HG03457 (cell line): ENCODE measurements around the gene ANKRD13A.
"Not testable (repeated sequence)": the region's sequence is repeated elsewhere in the genome, so short reads cannot be mapped to it uniquely, and the experiment has no call there.

Source experiments
- ATAC-seq: cut with Tn5 transposase; IDR thresholded peaks from one replicate; pipeline ENCODE4 v1.9.1; 2021; ENCODE audit warnings: moderate number of reproducible peaks; ENCODE audit not compliant: unreplicated experiment

The ANKRD13A gene

DNA sequence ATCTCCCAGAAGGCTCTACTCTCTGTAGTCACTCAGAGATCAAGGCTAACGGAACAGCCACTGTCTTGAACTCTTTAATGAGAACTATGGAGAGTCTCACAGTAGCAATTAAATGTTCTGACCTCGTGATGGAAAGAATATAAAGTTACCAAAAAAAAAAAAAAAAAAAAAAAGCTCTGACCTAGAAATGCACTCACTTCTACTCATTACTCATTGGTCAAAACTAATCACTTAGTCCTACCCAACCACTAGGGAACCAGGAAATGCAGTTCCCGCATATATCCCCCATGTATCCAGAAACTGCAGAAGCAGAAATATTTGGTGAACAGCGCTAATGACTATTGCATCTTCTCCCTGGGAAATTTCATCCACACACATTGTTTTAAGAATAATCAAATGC, 78.6 kb downstream of the ANKRD13A start:
- ATAC-seq = no peak

DNA sequence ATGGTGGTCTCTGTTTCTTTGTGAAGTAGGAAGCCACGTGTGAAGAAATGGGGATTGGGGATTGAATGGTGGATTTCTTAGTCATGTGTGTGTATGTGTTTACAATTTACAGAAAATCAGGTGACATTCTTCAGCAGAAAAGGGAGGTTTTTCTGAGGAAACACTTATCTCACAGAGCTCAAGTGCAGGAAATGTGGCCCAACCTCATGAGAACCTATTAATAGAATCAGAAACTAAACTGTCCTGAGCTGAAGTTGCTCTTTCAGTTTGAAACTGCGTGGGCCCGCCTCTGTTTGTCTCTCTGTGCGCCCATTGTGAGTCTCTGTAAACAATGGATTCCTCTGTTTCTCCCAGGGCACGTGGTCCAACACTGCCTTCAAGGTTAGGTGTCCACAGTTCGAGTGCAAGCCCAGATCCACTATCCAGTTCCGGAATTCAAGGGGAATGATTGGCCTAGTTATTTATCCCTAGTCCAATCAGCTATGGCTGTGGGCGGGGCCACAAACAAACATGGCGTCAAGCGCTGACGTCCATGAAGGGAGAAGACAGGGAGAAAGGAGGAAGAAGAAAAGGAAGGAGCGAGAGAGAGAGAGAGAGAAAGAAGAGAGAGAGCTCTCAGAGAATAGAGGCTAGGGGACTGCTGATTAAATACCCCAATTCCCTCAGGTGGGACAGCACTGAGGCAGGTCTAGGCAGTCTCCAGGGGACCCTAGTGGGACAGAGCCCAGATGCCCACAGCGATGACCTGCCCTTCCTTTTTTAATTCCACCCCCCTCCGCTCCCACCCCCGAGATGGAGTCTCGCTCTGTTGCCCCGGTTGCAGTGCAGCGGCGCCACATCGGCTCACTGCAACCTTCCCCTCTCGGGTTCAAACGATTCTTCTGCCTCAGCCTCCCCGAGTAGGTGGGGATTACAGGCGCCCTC, 80.5 kb downstream of the ANKRD13A start:
- ATAC-seq = peak; percentile 78

DNA sequence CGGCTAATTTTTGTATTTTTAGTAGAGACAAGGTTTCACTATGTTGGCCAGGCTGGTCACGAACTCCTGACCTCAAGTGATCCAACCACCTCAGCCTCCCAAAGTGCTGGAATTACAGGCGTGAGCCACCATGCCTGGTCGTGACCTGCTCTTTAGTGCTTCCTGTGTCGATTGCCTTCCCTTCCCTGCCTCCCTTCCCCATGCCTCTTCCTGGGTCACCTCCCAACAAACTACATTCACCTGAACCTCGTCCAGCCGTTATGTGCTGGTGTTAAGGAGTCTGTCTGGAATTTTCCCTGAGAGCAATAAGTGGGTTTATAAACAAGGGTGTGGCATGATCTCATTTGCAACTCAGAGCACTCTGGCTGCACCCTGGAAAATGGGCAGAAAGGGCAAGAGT, 81.2 kb downstream of the ANKRD13A start:
- ATAC-seq = no peak

DNA sequence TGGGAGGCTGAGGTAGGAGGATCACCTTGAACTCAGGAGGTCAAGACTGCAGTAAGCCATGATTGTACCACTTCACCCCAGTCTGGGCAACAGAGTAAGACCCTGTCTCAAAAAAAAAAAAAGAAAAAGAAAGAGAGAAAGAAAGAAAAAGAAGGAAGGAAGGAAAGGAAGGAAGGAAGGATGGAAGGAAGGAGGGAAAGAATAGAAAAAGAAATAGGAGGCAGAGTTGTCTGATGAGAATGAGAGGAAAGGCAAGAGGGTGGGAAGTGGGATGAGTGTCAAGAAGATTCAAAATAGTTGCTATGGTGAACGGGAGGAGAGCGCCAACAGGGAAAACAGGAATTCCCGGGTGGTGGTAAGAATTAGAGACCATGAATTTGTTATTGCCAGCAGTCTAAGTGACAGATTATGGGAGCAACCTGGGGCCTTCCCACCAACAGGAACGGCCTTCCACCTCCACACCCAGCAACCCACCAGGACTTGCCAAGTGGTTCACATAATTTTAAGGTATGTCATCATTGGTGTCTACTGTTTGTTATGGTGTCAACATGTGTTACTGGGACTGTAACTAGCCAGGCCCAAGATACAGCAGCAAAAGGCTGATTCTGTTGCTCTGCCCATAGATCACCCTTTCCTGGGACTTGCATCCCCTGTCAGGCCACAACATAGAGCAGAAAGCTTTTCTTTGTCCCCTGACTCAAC, 85.2 kb downstream of the ANKRD13A start:
- no peak for ATAC-seq

DNA sequence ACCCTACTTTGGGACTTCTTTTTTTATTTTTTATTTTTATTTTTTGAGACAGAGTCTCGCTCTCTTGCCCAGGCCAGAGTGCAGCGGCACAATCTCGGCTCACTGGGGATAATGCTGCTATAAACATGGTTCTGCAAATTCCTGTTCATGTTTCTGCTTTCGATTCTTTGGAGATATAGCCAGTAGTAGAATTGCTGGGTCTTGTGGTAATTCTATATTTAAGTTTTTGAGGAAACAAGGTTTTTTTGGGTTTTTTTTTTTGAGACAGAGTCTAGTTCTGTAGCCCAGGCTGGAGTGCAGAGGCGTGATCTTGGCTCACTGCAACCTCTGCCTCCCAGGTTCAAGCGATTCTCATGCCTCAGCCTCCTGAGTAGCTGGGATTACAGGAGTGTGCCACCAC, 89.0 kb downstream of the ANKRD13A start:
- ATAC-seq = not testable (repeated sequence)

DNA sequence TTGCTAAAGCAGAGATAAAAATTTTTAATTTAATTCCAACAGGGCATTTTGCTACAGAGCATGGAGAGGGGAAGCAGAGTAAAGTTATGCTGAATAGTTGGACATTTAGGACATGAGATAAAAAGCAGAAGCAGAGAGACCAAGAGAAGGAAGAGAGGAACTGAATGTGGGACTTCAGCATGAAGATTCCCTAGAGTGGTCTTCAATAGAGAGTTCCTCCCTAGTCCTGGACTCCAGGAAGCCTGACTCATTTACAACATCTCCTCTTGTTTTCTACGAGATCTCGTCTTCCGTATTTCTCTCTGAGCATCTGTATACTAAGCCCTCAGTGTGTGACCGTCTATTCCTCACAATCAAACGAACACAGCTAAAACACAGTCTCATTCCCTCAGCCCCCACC, 89.7 kb downstream of the ANKRD13A start:
- ATAC-seq = no peak
